Thyroid gland (tissue), 4 donors: Measurements from ENCODE around the gene SCYGR8.

Experiments used
- CTCF ChIP-seq, 6 experiments: fragments of 200-600 bp in 3 of 6; fragments of 450-650 bp in 3 of 6; sonication (generic) in 3 of 6; IDR thresholded peaks; one replicate each; pipeline ENCODE4 v1.5.1; 2016 to 2019; ENCODE audit warnings: antibody characterized with exemption in 6 of 6, mild to moderate bottlenecking in 2 of 6, inconsistent platforms in 1 of 6, moderate library complexity in 1 of 6
- POLR2A ChIP-seq, 2 donors: fragments of 450-650 bp; IDR thresholded peaks; one replicate each; pipeline ENCODE4 v1.6.1; 2017; ENCODE audit warnings: antibody characterized with exemption in 2 of 2, mild to moderate bottlenecking in 2 of 2, moderate library complexity in 1 of 2

- TF ChIP-seq CTCF (IDR thresholded peaks at IDR 0.05) (no peak), POLR2A (IDR thresholded peaks at IDR 0.05) (no peak)
These were observed 29.2 kb upstream of the SCYGR8 start for GRCh38 chr2:227716501-227716900.
